HFFc6 (cell line): ENCODE measurements around the gene LSAMP. TPM values are rescaled to one million over a fixed set of nuclear protein-coding genes. Genes with fewer than 3 reads are reported as not detected.

Source experiments
- DNase-seq: peaks from one replicate; pipeline ENCODE4 v3.0.0-alpha.2; 2018
- H3K27ac Mint-ChIP-seq: 2 replicates; pipeline ENCODE4 v1.8.0; 2020; ENCODE audit warnings: mild to moderate bottlenecking, mixed read lengths
- H3K27me3 Mint-ChIP-seq: 2 replicates; pipeline ENCODE4 v1.8.0; 2021; ENCODE audit warnings: mild to moderate bottlenecking, moderate library complexity, mixed read lengths; ENCODE audit not compliant: insufficient read depth
- H3K36me3 Mint-ChIP-seq: 2 replicates; pipeline ENCODE4 v1.8.0; 2021; ENCODE audit warnings: low read depth, mixed read lengths
- H3K4me1 Mint-ChIP-seq: 2 replicates; pipeline ENCODE4 v1.8.0; 2020; ENCODE audit warnings: low read depth, mixed read lengths
- H3K4me3 Mint-ChIP-seq: 2 replicates; pipeline ENCODE4 v1.8.0; 2020; ENCODE audit warnings: mild to moderate bottlenecking, moderate library complexity, mixed read lengths
- H3K9me3 Mint-ChIP-seq: 2 replicates; pipeline ENCODE4 v1.8.0; 2020; ENCODE audit warnings: mild to moderate bottlenecking, mixed read lengths
- CTCF ChIP-seq: fragments of 200-600 bp; sonication (generic); IDR thresholded peaks from 2 replicates; pipeline ENCODE4 v1.5.0; 2021; ENCODE audit warnings: antibody characterized with exemption, mild to moderate bottlenecking
- total RNA-seq, 6 experiments: library from RNA; stranded (reverse); fragmentation: NEBNext Ultra II Directional; extraction: Animal tissue kit (Norgen Biotek cat#: 25700); gene quantifications; 2 replicates in 1 of 6; 3 replicates in 5 of 6; pipeline ENCODE4 v1.2.3, GENCODE V29; 2021

LSAMP gene
- total RNA-seq, 6 experiments from 2014 or later: not detected

- Mint-ChIP-seq H3K27ac (no peak overlapping the region), H3K9me3 (no peaks in the 10 kb centered on the region), H3K4me1 (no peaks in the 10 kb centered on the region), H3K4me3 (no peak overlapping the region), H3K36me3 (no peaks in the 10 kb centered on the region), H3K27me3 (peaks cover 1% of the 10 kb centered on the region; the same call in 1 of the 2 replicates)
- TF ChIP-seq CTCF: no peak
- DNase-seq: no peak
These were observed 486.8 kb downstream of the LSAMP start for GRCh38 chr3:115958526-115958925.

GRCh38 chr3:115947325-115947724, 498.0 kb downstream of the LSAMP start:
- Mint-ChIP-seq H3K4me3 (no peak overlapping the region), H3K36me3 (no peaks in the 10 kb centered on the region), H3K27ac (no peak overlapping the region), H3K9me3 (peaks cover 5% of the 10 kb centered on the region; the same call in 1 of the 2 replicates), H3K4me1 (no peaks in the 10 kb centered on the region), H3K27me3 (no peaks in the 10 kb centered on the region; the same call in 1 of the 2 replicates)
- TF ChIP-seq CTCF: no peak
- no peak for DNase-seq

- no peaks in the 10 kb centered on the region for H3K4me1 Mint-ChIP-seq
- TF ChIP-seq CTCF: no peak
- DNase-seq: no peak
- H3K27me3 Mint-ChIP-seq: no peaks in the 10 kb centered on the region
- H3K4me3 Mint-ChIP-seq: no peak overlapping the region
- H3K9me3 Mint-ChIP-seq: peaks cover 3% of the 10 kb centered on the region; the same call in 1 of the 2 replicates
- no peaks in the 10 kb centered on the region for H3K36me3 Mint-ChIP-seq
- H3K27ac Mint-ChIP-seq: no peak overlapping the region
These were observed 501.7 kb downstream of the LSAMP start for GRCh38 chr3:115943579-115943978.

- Mint-ChIP-seq H3K9me3 (peaks cover 12% of the 10 kb centered on the region), H3K4me1 (no peaks in the 10 kb centered on the region), H3K36me3 (no peaks in the 10 kb centered on the region; the same call in 1 of the 2 replicates), H3K4me3 (no peak overlapping the region), H3K27ac (no peak overlapping the region), H3K27me3 (no peaks in the 10 kb centered on the region)
- TF ChIP-seq CTCF: peak; percentile 69
- no peak for DNase-seq
These were observed 508.2 kb downstream of the LSAMP start for GRCh38 chr3:115937054-115937453.

GRCh38 chr3:115932807-115933206, 512.5 kb downstream of the LSAMP start:
- no peak for TF ChIP-seq CTCF
- H3K36me3 Mint-ChIP-seq: no peaks in the 10 kb centered on the region; the same call in 1 of the 2 replicates

GRCh38 chr3:115931581-115931980, 513.7 kb downstream of the LSAMP start:
- DNase-seq: no peak
- no peaks in the 10 kb centered on the region; the same call in 1 of the 2 replicates for H3K36me3 Mint-ChIP-seq
- TF ChIP-seq CTCF: no peak
- H3K27me3 Mint-ChIP-seq: no peaks in the 10 kb centered on the region
- H3K9me3 Mint-ChIP-seq: peaks cover 12% of the 10 kb centered on the region
- H3K4me1 Mint-ChIP-seq: no peaks in the 10 kb centered on the region
- no peak overlapping the region for H3K27ac Mint-ChIP-seq
- no peak overlapping the region for H3K4me3 Mint-ChIP-seq

More at GRCh38 chr3:115932807-115933206, 512.5 kb downstream of the LSAMP start:
- H3K27ac Mint-ChIP-seq: no peak overlapping the region
- no peak for DNase-seq
- H3K27me3 Mint-ChIP-seq: no peaks in the 10 kb centered on the region
- H3K4me1 Mint-ChIP-seq: no peaks in the 10 kb centered on the region
- peaks cover 12% of the 10 kb centered on the region for H3K9me3 Mint-ChIP-seq
- H3K4me3 Mint-ChIP-seq: no peak overlapping the region
